Neural progenitor cell (in vitro differentiated cells): ENCODE data around the gene HMCN1. TPM values are rescaled to one million over a fixed set of nuclear protein-coding genes. Genes with fewer than 3 reads are reported as not detected.

Experiments used
- DNase-seq: peaks from one replicate; pipeline ENCODE4 v3.0.0-alpha.2; 2016; ENCODE audit warnings: low spot score
- H2AFZ ChIP-seq: fragments of 200-600 bp; sonication (generic); replicated peaks from 2 replicates; pipeline ENCODE4 v1.6.1; 2016; ENCODE audit warnings: antibody characterized with exemption
- H3F3A ChIP-seq: fragments of 200-600 bp; sonication (generic); 2 replicates; pipeline ENCODE4 v1.6.1; 2016; ENCODE audit warnings: antibody characterized with exemption, low read depth
- H3K27ac ChIP-seq: fragments of 200-600 bp; sonication (generic); 2 replicates; pipeline ENCODE4 v1.5.1; 2016; ENCODE audit warnings: mild to moderate bottlenecking
- H3K27me3 ChIP-seq: fragments of 200-600 bp; sonication (generic); 2 replicates; pipeline ENCODE4 v1.6.1; 2016; ENCODE audit warnings: mild to moderate bottlenecking, moderate library complexity
- H3K36me3 ChIP-seq: fragments of 200-600 bp; sonication (generic); 2 replicates; pipeline ENCODE4 v1.5.1; 2016
- H3K4me1 ChIP-seq: fragments of 200-600 bp; sonication (generic); 2 replicates; pipeline ENCODE4 v1.6.1; 2016; ENCODE audit warnings: mixed run types
- H3K4me2 ChIP-seq: fragments of 200-600 bp; sonication (generic); 2 replicates; pipeline ENCODE4 v1.6.1; 2016
- H3K4me3 ChIP-seq: fragments of 200-600 bp; sonication (generic); 2 replicates; pipeline ENCODE4 v1.5.1; 2016
- H3K79me2 ChIP-seq: fragments of 200-600 bp; sonication (generic); 2 replicates; pipeline ENCODE4 v1.6.1; 2016; ENCODE audit warnings: low read depth
- H3K9ac ChIP-seq: fragments of 200-600 bp; sonication (generic); 2 replicates; pipeline ENCODE4 v1.6.1; 2016
- H3K9me3 ChIP-seq: fragments of 200-600 bp; sonication (generic); 2 replicates; pipeline ENCODE4 v1.5.1; 2016; ENCODE audit warnings: low read depth
- H4K20me1 ChIP-seq: fragments of 200-600 bp; sonication (generic); 2 replicates; pipeline ENCODE4 v1.6.1; 2016; ENCODE audit warnings: low read depth
- H3K27ac Mint-ChIP-seq: 3 replicates; pipeline ENCODE4 v1.8.0; 2021; ENCODE audit warnings: mixed read lengths
- H3K27me3 Mint-ChIP-seq: 2 replicates; pipeline ENCODE4 v1.8.0; 2022; ENCODE audit warnings: low read depth, mild to moderate bottlenecking, inconsistent platforms, moderate library complexity, mixed read lengths; ENCODE audit not compliant: insufficient read depth
- H3K36me3 Mint-ChIP-seq: 3 replicates; pipeline ENCODE4 v1.8.0; 2021; ENCODE audit warnings: mixed read lengths
- H3K4me1 Mint-ChIP-seq: 3 replicates; pipeline ENCODE4 v1.8.0; 2021; ENCODE audit warnings: mixed read lengths
- H3K4me3 Mint-ChIP-seq: 3 replicates; pipeline ENCODE4 v1.8.0; 2021; ENCODE audit warnings: mild to moderate bottlenecking, moderate library complexity, mixed read lengths
- H3K9me3 Mint-ChIP-seq: 3 replicates; pipeline ENCODE4 v1.8.0; 2020; ENCODE audit warnings: mixed read lengths
- CTCF ChIP-seq: fragments of 200-600 bp; sonication (generic); IDR thresholded peaks from 2 replicates; pipeline ENCODE4 v1.5.1; 2017; ENCODE audit warnings: antibody characterized with exemption, mild to moderate bottlenecking
- EZH2 ChIP-seq: fragments of 200-600 bp; sonication (generic); IDR thresholded peaks from 2 replicates; pipeline ENCODE4 v1.6.1; 2017; ENCODE audit warnings: antibody characterized with exemption, mild to moderate bottlenecking, moderate library complexity
- EZH2phosphoT487 ChIP-seq: fragments of 200-600 bp; sonication (generic); IDR thresholded peaks from 2 replicates; pipeline ENCODE4 v1.6.1; 2017; ENCODE audit warnings: antibody characterized with exemption
- total RNA-seq: library from RNA; depleted of rRNA; stranded (reverse); fragments of >200 nt; gene quantifications from 2 replicates; pipeline ENCODE4 v1.2.3, GENCODE V29; 2015; ENCODE audit warnings: low replicate concordance

HMCN1 gene
- total RNA-seq, 1 donor from 2014 or later: 26.4 TPM

- H3K4me1 Mint-ChIP-seq: no peaks in the 10 kb centered on the region
- H3K9me3 Mint-ChIP-seq: no peaks in the 10 kb centered on the region
- DNase-seq: no peak
- no peak overlapping the region for H3K9ac ChIP-seq
- H3K27ac ChIP-seq: no peak overlapping the region
- no peaks in the 10 kb centered on the region for H3K36me3 ChIP-seq
- peaks cover 5% of the 10 kb centered on the region for H3K27me3 Mint-ChIP-seq
- TF ChIP-seq EZH2phosphoT487 (no peak), EZH2 (no peak), CTCF (no peak)
- H2AFZ ChIP-seq: peak overlapping the region; percentile 37
- H3K4me1 ChIP-seq: no peaks in the 10 kb centered on the region
- H3K4me3 ChIP-seq: no peak overlapping the region
- H3K27me3 ChIP-seq: no peaks in the 10 kb centered on the region
- no peak overlapping the region for H3K4me2 ChIP-seq
- no peaks in the 10 kb centered on the region for H3K36me3 Mint-ChIP-seq
- no peaks in the 10 kb centered on the region for H4K20me1 ChIP-seq
- no peaks in the 10 kb centered on the region for H3F3A ChIP-seq
- H3K79me2 ChIP-seq: no peaks in the 10 kb centered on the region
- no peaks in the 10 kb centered on the region for H3K9me3 ChIP-seq
- no peak overlapping the region for H3K4me3 Mint-ChIP-seq
- H3K27ac Mint-ChIP-seq: no peak overlapping the region
These were observed 40.5 kb upstream of the HMCN1 start for GRCh38 chr1:185693654-185694053.

- Histone ChIP-seq H3F3A (no peaks in the 10 kb centered on the region), H3K4me2 (no peak overlapping the region), H3K9me3 (no peaks in the 10 kb centered on the region), H3K9ac (no peak overlapping the region), H2AFZ (peak overlapping the region; percentile 37), H3K27ac (no peak overlapping the region), H3K79me2 (no peaks in the 10 kb centered on the region), H3K4me1 (no peaks in the 10 kb centered on the region), H3K27me3 (no peaks in the 10 kb centered on the region), H4K20me1 (no peaks in the 10 kb centered on the region), H3K36me3 (no peaks in the 10 kb centered on the region), H3K4me3 (no peak overlapping the region)
- H3K36me3 Mint-ChIP-seq: no peaks in the 10 kb centered on the region
- no peaks in the 10 kb centered on the region for H3K9me3 Mint-ChIP-seq
- no peak for TF ChIP-seq EZH2
- TF ChIP-seq CTCF: no peak
- no peak for TF ChIP-seq EZH2phosphoT487
- H3K4me3 Mint-ChIP-seq: no peak overlapping the region
- H3K27ac Mint-ChIP-seq: no peak overlapping the region
- no peak for DNase-seq
- no peaks in the 10 kb centered on the region for H3K4me1 Mint-ChIP-seq
- peaks cover 3% of the 10 kb centered on the region for H3K27me3 Mint-ChIP-seq
These were observed 40.1 kb upstream of the HMCN1 start for GRCh38 chr1:185694081-185694480.

GRCh38 chr1:185695299-185695698, 38.9 kb upstream of the HMCN1 start:
- H3K9me3 ChIP-seq: no peaks in the 10 kb centered on the region
- H3K27me3 Mint-ChIP-seq: peaks cover 3% of the 10 kb centered on the region
- no peak overlapping the region for H3K4me2 ChIP-seq
- no peaks in the 10 kb centered on the region for H3K36me3 Mint-ChIP-seq
- no peak for DNase-seq
- H3K9me3 Mint-ChIP-seq: no peaks in the 10 kb centered on the region
- H3K4me3 ChIP-seq: no peak overlapping the region
- H2AFZ ChIP-seq: no peak overlapping the region
- H3K36me3 ChIP-seq: no peaks in the 10 kb centered on the region
- no peaks in the 10 kb centered on the region for H3F3A ChIP-seq
- no peak overlapping the region for H3K27ac Mint-ChIP-seq
- no peak overlapping the region for H3K27ac ChIP-seq
- TF ChIP-seq CTCF (peak; percentile 27), EZH2 (no peak), EZH2phosphoT487 (no peak)
- no peaks in the 10 kb centered on the region for H3K27me3 ChIP-seq
- H3K9ac ChIP-seq: no peak overlapping the region
- H3K4me1 ChIP-seq: no peaks in the 10 kb centered on the region
- H3K4me1 Mint-ChIP-seq: no peaks in the 10 kb centered on the region
- no peak overlapping the region for H3K4me3 Mint-ChIP-seq
- H3K79me2 ChIP-seq: no peaks in the 10 kb centered on the region
- H4K20me1 ChIP-seq: no peaks in the 10 kb centered on the region
